Skin epidermis (tissue), 12 donors: Measurements from ENCODE around the gene C17orf75.

ENCODE experiments used
- H3K27ac ChIP-seq, 21 experiments: fragments of 200-600 bp; sonication (generic) in 11 of 21; one replicate each; pipeline ENCODE4 v1.5.0; 2020; ENCODE audit warnings: mild to moderate bottlenecking in 3 of 21, inconsistent platforms in 2 of 21, moderate library complexity in 2 of 21
- H3K4me3 ChIP-seq, 7 experiments: fragments of 200-600 bp; sonication (generic) in 2 of 7; one replicate each; pipeline ENCODE4 v1.5.0; 2020; ENCODE audit warnings: inconsistent platforms in 2 of 7, mild to moderate bottlenecking in 2 of 7, moderate library complexity in 1 of 7

The C17orf75 gene

GRCh38 chr17:32285306-32285705 lies 56.7 kb downstream of the C17orf75 start:
- Histone ChIP-seq H3K4me3 (no peak overlapping the region), H3K27ac (no peak overlapping the region)

- Histone ChIP-seq H3K4me3 (no peak overlapping the region), H3K27ac (no peak overlapping the region)
These were observed 58.2 kb downstream of the C17orf75 start for GRCh38 chr17:32283745-32284201.

GRCh38 chr17:32281011-32281451 lies 60.9 kb downstream of the C17orf75 start:
- Histone ChIP-seq H3K4me3 (no peak overlapping the region), H3K27ac (no peak overlapping the region)

GRCh38 chr17:32279891-32280716 lies 61.9 kb downstream of the C17orf75 start:
- Histone ChIP-seq H3K27ac (no peak overlapping the region), H3K4me3 (no peak overlapping the region)

GRCh38 chr17:32278815-32279214 lies 63.2 kb downstream of the C17orf75 start:
- Histone ChIP-seq H3K4me3 (no peak overlapping the region), H3K27ac (no peak overlapping the region)
